WTC11 (cell line): ENCODE data around the gene ZC3H13. TPM values are rescaled to one million over a fixed set of nuclear protein-coding genes. Genes with fewer than 3 reads are reported as not detected.

Source experiments
- ATAC-seq: fragments of 200-7000 bp; cut with Tn5 transposase; 2 replicates; pipeline ENCODE4 v1.10.0; 2021; ENCODE audit warnings: mild to moderate bottlenecking, moderate library complexity
- CTCF ChIA-PET: fragments of 300-600 bp; sonication (Branson Sonifier 250); formaldehyde crosslinking; loops from one replicate; lab custom pipeline; 2021; ENCODE audit warnings: antibody characterized with exemption; lab: Charles Lee
- POLR2A ChIA-PET: fragments of 350-600 bp; sonication (Branson Sonifier 250); formaldehyde crosslinking; loops from one replicate; lab custom pipeline; 2021; ENCODE audit warnings: antibody characterized with exemption; lab: Charles Lee
- DNase-seq: peaks from one replicate; pipeline ENCODE4 v3.0.0; 2021; ENCODE audit warnings: low spot score
- H3K27ac Mint-ChIP-seq: 2 replicates; pipeline ENCODE4 v1.8.0; 2021; ENCODE audit warnings: mixed read lengths
- H3K27me3 Mint-ChIP-seq: 2 replicates; pipeline ENCODE4 v1.8.0; 2021; ENCODE audit warnings: low read depth, mild to moderate bottlenecking, moderate library complexity, mixed read lengths
- H3K36me3 Mint-ChIP-seq: 2 replicates; pipeline ENCODE4 v1.8.0; 2021; ENCODE audit warnings: mixed read lengths
- H3K4me1 Mint-ChIP-seq: 2 replicates; pipeline ENCODE4 v1.8.0; 2022; ENCODE audit warnings: mixed read lengths
- H3K4me3 Mint-ChIP-seq: 2 replicates; pipeline ENCODE4 v1.8.0; 2021; ENCODE audit warnings: mild to moderate bottlenecking, moderate library complexity, mixed read lengths
- H3K9me3 Mint-ChIP-seq: 2 replicates; pipeline ENCODE4 v1.8.0; 2021; ENCODE audit warnings: mixed read lengths
- FOXP1 ChIP-seq: sonication (generic); formaldehyde crosslinking; IDR thresholded peaks from 2 replicates; pipeline ENCODE4 v1.8.0; 2022; ENCODE audit warnings: missing genetic modification reagents, mild to moderate bottlenecking, moderate library complexity, borderline replicate concordance
- MXD4 ChIP-seq: fragments of 250-450 bp; sonication (Bioruptor Pico); IDR thresholded peaks from 2 replicates; pipeline ENCODE4 v1.8.0; 2021; ENCODE audit warnings: mild to moderate bottlenecking, moderate library complexity, borderline replicate concordance
- RELA ChIP-seq: sonication (generic); formaldehyde crosslinking; IDR thresholded peaks from 2 replicates; pipeline ENCODE4 v1.8.1; 2022; ENCODE audit warnings: missing genetic modification reagents, mild to moderate bottlenecking, borderline replicate concordance
- SOX15 ChIP-seq: fragments of 250-450 bp; sonication (Bioruptor Pico); IDR thresholded peaks from 2 replicates; pipeline ENCODE4 v1.9.0; 2021; ENCODE audit warnings: mild to moderate bottlenecking
- STAT6 ChIP-seq: sonication (generic); formaldehyde crosslinking; conservative IDR thresholded peaks from 2 replicates; pipeline ENCODE4 v1.8.1; 2023; ENCODE audit warnings: mild to moderate bottlenecking, low read depth, missing genetic modification reagents, moderate library complexity
- ZBTB43 ChIP-seq: sonication (generic); formaldehyde crosslinking; IDR thresholded peaks from 2 replicates; pipeline ENCODE4 v1.8.1; 2023; ENCODE audit warnings: mild to moderate bottlenecking, missing genetic modification reagents
- ZNF317 ChIP-seq: sonication (generic); formaldehyde crosslinking; IDR thresholded peaks from 2 replicates; pipeline ENCODE4 v1.8.1; 2023; ENCODE audit warnings: low read depth, mild to moderate bottlenecking, moderate library complexity, missing genetic modification reagents, borderline replicate concordance
- total RNA-seq: library from RNA; stranded (reverse); gene quantifications from 3 replicates; pipeline ENCODE4 v1.2.3, GENCODE V29; 2021
- TF ChIP-seq, protein P1 (sequence below): fragments of 250-450 bp; sonication (Bioruptor Pico); IDR thresholded peaks from 2 replicates; pipeline ENCODE4 v1.9.0; 2021; ENCODE audit warnings: mild to moderate bottlenecking, borderline replicate concordance
- TF ChIP-seq, protein P2 (sequence below): sonication (generic); formaldehyde crosslinking; IDR thresholded peaks from 2 replicates; pipeline ENCODE4 v1.8.1; 2023; ENCODE audit warnings: mild to moderate bottlenecking, missing genetic modification reagents, moderate library complexity
- TF ChIP-seq, protein P3 (sequence below): fragments of 250-450 bp; sonication (Bioruptor Pico); IDR thresholded peaks from 2 replicates; pipeline ENCODE4 v1.9.0; 2021; ENCODE audit warnings: mild to moderate bottlenecking

ZC3H13 gene
- total RNA-seq, 1 experiment from 2014 or later = 49.7 TPM

DNA sequence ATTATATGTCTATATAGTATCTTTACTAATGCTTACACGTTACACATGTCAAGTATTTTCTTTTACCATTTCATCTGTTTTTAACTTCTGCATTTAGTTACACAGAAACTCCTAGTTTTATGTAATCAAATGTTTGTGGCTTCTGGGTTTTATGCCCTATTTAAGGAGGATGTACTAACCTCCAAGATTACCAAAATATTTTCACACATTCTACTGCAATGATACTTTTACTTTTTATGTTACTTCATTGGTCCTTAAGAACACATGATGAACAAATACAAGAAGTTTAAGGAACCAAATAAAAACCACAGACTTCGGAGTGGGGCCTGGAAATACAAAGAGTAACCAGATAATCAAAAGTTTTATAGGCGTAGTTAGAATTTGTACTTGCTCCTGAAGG, 37.2 kb downstream of the ZC3H13 start (continued):
- TF ChIP-seq, protein P1, sequence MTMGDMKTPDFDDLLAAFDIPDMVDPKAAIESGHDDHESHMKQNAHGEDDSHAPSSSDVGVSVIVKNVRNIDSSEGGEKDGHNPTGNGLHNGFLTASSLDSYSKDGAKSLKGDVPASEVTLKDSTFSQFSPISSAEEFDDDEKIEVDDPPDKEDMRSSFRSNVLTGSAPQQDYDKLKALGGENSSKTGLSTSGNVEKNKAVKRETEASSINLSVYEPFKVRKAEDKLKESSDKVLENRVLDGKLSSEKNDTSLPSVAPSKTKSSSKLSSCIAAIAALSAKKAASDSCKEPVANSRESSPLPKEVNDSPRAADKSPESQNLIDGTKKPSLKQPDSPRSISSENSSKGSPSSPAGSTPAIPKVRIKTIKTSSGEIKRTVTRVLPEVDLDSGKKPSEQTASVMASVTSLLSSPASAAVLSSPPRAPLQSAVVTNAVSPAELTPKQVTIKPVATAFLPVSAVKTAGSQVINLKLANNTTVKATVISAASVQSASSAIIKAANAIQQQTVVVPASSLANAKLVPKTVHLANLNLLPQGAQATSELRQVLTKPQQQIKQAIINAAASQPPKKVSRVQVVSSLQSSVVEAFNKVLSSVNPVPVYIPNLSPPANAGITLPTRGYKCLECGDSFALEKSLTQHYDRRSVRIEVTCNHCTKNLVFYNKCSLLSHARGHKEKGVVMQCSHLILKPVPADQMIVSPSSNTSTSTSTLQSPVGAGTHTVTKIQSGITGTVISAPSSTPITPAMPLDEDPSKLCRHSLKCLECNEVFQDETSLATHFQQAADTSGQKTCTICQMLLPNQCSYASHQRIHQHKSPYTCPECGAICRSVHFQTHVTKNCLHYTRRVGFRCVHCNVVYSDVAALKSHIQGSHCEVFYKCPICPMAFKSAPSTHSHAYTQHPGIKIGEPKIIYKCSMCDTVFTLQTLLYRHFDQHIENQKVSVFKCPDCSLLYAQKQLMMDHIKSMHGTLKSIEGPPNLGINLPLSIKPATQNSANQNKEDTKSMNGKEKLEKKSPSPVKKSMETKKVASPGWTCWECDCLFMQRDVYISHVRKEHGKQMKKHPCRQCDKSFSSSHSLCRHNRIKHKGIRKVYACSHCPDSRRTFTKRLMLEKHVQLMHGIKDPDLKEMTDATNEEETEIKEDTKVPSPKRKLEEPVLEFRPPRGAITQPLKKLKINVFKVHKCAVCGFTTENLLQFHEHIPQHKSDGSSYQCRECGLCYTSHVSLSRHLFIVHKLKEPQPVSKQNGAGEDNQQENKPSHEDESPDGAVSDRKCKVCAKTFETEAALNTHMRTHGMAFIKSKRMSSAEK = no peak
- TF ChIP-seq FOXP1 (CRISPR knock-in tag) = no peak
- TF ChIP-seq, protein P2, sequence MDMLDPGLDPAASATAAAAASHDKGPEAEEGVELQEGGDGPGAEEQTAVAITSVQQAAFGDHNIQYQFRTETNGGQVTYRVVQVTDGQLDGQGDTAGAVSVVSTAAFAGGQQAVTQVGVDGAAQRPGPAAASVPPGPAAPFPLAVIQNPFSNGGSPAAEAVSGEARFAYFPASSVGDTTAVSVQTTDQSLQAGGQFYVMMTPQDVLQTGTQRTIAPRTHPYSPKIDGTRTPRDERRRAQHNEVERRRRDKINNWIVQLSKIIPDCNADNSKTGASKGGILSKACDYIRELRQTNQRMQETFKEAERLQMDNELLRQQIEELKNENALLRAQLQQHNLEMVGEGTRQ = no peak

DNA sequence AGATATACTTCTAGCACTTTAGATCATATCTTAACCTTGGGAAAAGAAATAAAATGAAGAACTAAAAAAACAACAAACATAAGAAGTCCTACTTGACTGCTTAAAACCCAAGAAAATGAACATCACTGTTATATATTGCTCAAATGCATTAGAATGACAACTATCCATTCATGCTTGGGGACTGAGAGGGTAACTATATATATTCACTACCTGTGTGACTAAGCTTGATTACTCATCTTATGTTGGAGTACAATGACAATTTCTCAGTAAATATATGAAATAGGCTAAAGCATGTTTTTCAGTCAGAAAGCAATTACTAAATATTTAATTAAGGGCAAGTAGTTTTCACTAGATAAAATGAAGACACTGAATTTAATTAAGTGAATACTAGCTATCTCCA, 40.1 kb downstream of the ZC3H13 start:
- peaks cover 27% of the 10 kb centered on the region for H3K36me3 Mint-ChIP-seq
- CTCF ChIA-PET = no interaction called here
- H3K9me3 Mint-ChIP-seq = no peaks in the 10 kb centered on the region
- POLR2A ChIA-PET = no interaction called here
- H3K27me3 Mint-ChIP-seq = no peaks in the 10 kb centered on the region
- no peak for DNase-seq
- H3K4me1 Mint-ChIP-seq = no peaks in the 10 kb centered on the region
- H3K4me3 Mint-ChIP-seq = no peak overlapping the region
- no peak for ATAC-seq
- TF ChIP-seq ZNF317 (CRISPR knock-in tag) = no peak
- TF ChIP-seq, protein P2 = no peak
- TF ChIP-seq, protein P3, sequence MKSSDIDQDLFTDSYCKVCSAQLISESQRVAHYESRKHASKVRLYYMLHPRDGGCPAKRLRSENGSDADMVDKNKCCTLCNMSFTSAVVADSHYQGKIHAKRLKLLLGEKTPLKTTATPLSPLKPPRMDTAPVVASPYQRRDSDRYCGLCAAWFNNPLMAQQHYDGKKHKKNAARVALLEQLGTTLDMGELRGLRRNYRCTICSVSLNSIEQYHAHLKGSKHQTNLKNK (CRISPR knock-in tag) = no peak
- H3K27ac Mint-ChIP-seq = no peak overlapping the region

GRCh38 chr13:46010148-46010547, 42.4 kb downstream of the ZC3H13 start:
- H3K27ac Mint-ChIP-seq = no peak overlapping the region
- DNase-seq = no peak
- CTCF ChIA-PET = interaction anchor here (0.7 to 1.6 kb wide), 13 partner anchors 9 to 281 kb away, joined by 3 to 27 read pairs (median 3); no protein-coding TSS in a partner anchor
- no peaks in the 10 kb centered on the region for H3K27me3 Mint-ChIP-seq
- POLR2A ChIA-PET = no interaction called here
- H3K36me3 Mint-ChIP-seq = peaks cover 25% of the 10 kb centered on the region
- H3K4me3 Mint-ChIP-seq = no peak overlapping the region
- H3K4me1 Mint-ChIP-seq = no peaks in the 10 kb centered on the region
- no peaks in the 10 kb centered on the region for H3K9me3 Mint-ChIP-seq
- ATAC-seq = peak; percentile 32; the same call in 1 of the 2 replicates
- TF ChIP-seq FOXP1 (CRISPR knock-in tag) = no peak
- no peak for TF ChIP-seq MXD4 (CRISPR knock-in tag)
- TF ChIP-seq, protein P3 (CRISPR knock-in tag) = no peak
- TF ChIP-seq SOX15 (CRISPR knock-in tag) = no peak
- no peak for TF ChIP-seq ZBTB43 (CRISPR knock-in tag)
- TF ChIP-seq, protein P1 = no peak
- TF ChIP-seq STAT6 = no peak
- TF ChIP-seq RELA = no peak
- TF ChIP-seq, protein P2 = no peak
